K562 (cell line): ENCODE measurements around the gene TRANK1. TPM values are rescaled to one million over a fixed set of nuclear protein-coding genes. Genes with fewer than 3 reads are reported as not detected.
A peak's percentile ranks its signal among the peaks of the same experiment; 100 is the strongest.

ENCODE experiments used
- ARID1B ChIP-seq: fragments of 450-650 bp; IDR thresholded peaks from 2 replicates; pipeline ENCODE4 v1.6.1; 2016; ENCODE audit warnings: antibody characterized with exemption, mild to moderate bottlenecking, inconsistent platforms
- ATF7 ChIP-seq: fragments of 450-650 bp; IDR thresholded peaks from 2 replicates; pipeline ENCODE4 v1.7.1; 2014; ENCODE audit warnings: mild to moderate bottlenecking, moderate library complexity
- DPF2 ChIP-seq: fragments of 450-650 bp; IDR thresholded peaks from 2 replicates; pipeline ENCODE4 v1.6.1; 2016
- EHMT2 ChIP-seq: fragments of 450-650 bp; IDR thresholded peaks from 2 replicates; pipeline ENCODE4 v1.6.1; 2018; ENCODE audit warnings: antibody characterized with exemption
- GATA2 ChIP-seq: sonication (generic); formaldehyde crosslinking; IDR thresholded peaks from 2 replicates; pipeline ENCODE4 v1.4.0; 2020; ENCODE audit warnings: mild to moderate bottlenecking, missing genetic modification reagents
- HES1 ChIP-seq: fragments of 450-650 bp; IDR thresholded peaks from 2 replicates; pipeline ENCODE4 v1.6.1; 2016; ENCODE audit warnings: low read depth, mild to moderate bottlenecking, moderate library complexity
- JUND ChIP-seq, 2 experiments: IDR thresholded peaks; 2 replicates in 1 of 2; 3 replicates in 1 of 2; pipeline ENCODE4 v1.6.1; 2011; ENCODE audit warnings: borderline replicate concordance in 2 of 2, low read depth in 2 of 2, low read length in 2 of 2, improper control_type of control experiment in 1 of 2, missing biosample characterization in 1 of 2, missing genetic modification characterization in 1 of 2, missing genetic modification reagents in 1 of 2
- L3MBTL2 ChIP-seq: fragments of 450-650 bp; IDR thresholded peaks from 2 replicates; pipeline ENCODE4 v1.6.1; 2016; ENCODE audit warnings: mild to moderate bottlenecking, moderate library complexity
- MEF2D ChIP-seq: conservative IDR thresholded peaks from 2 replicates; pipeline ENCODE4 v1.6.1; 2016; ENCODE audit warnings: low read depth, missing genetic modification characterization, missing compliant biosample characterization
- NBN ChIP-seq: fragments of 450-650 bp; IDR thresholded peaks from 2 replicates; pipeline ENCODE4 v1.6.1; 2016; ENCODE audit warnings: low read depth, mild to moderate bottlenecking
- NR2C1 ChIP-seq, 2 experiments: fragments of 450-650 bp; IDR thresholded peaks; 2 replicates each; pipeline ENCODE4 v1.6.1; 2017; ENCODE audit warnings: mild to moderate bottlenecking in 2 of 2, antibody characterized with exemption in 1 of 2, inconsistent platforms in 1 of 2, missing compliant biosample characterization in 1 of 2, missing genetic modification characterization in 1 of 2
- RB1 ChIP-seq: fragments of 450-650 bp; IDR thresholded peaks from 2 replicates; pipeline ENCODE4 v1.6.1; 2017; ENCODE audit warnings: low read depth, mild to moderate bottlenecking
- RCOR1 ChIP-seq, 2 experiments: IDR thresholded peaks; 2 replicates each; pipeline ENCODE4 v1.6.1; 2012; ENCODE audit warnings: low read depth in 2 of 2, low read length in 2 of 2, borderline replicate concordance in 1 of 2, improper control_type of control experiment in 1 of 2
- SMARCE1 ChIP-seq: fragments of 450-650 bp; IDR thresholded peaks from 2 replicates; pipeline ENCODE4 v1.7.1; 2016; ENCODE audit warnings: mild to moderate bottlenecking
- SPI1 ChIP-seq: IDR thresholded peaks from 2 replicates; pipeline ENCODE4 v1.6.1; 2011; ENCODE audit warnings: low read depth, low read length, control low read depth, borderline replicate concordance
- ZNF24 ChIP-seq: fragments of 450-650 bp; IDR thresholded peaks from 2 replicates; pipeline ENCODE4 v1.6.1; 2016
- ZNF592 ChIP-seq: fragments of 450-650 bp; IDR thresholded peaks from 2 replicates; pipeline ENCODE4 v1.6.1; 2017; ENCODE audit warnings: antibody characterized with exemption, mild to moderate bottlenecking
- polyA plus RNA-seq, 8 experiments: library from polyadenylated mRNA; depleted of rRNA in 4 of 8; stranded (reverse) in 5 of 8; unstranded in 3 of 8; fragments of >200 nt; fragmentation: Nextera tagmentation in 2 of 8; fragmentation: Illumina TruSeq in 1 of 8; extraction: Ambion mirVana in 2 of 8; extraction: Trizol in 1 of 8; gene quantifications; 2 replicates each; pipeline versions ENCODE4 v1.2.1 to v1.2.3, GENCODE V29; 2011 to 2014; ENCODE audit warnings: inconsistent platforms in 1 of 8, missing spikeins in 1 of 8
- total RNA-seq, 7 experiments: library from RNA; depleted of rRNA in 6 of 7; stranded (reverse); fragments of >200 nt in 6 of 7; fragmentation: Illumina TruSeq in 2 of 7; extraction: Trizol in 2 of 7; gene quantifications; 2 replicates each; pipeline versions ENCODE4 v1.2.1 to v1.2.3, GENCODE V29; 2011 to 2021; ENCODE audit warnings: low replicate concordance in 1 of 7
- TF ChIP-seq, protein P1 (sequence below): sonication (generic); formaldehyde crosslinking; IDR thresholded peaks from 2 replicates; pipeline ENCODE4 v1.8.1; 2023; ENCODE audit warnings: mild to moderate bottlenecking, missing genetic modification reagents

TRANK1 gene
- total and polyA plus RNA-seq, 9 of the 15 experiments (the other 6 are each of a cell fraction or from before 2014, with no cell fraction given) = 0.41 to 5.3 (median 2.1) TPM

- TF ChIP-seq JUND (IDR thresholded peaks at IDR 0.05; ENCODE audit: borderline replicate concordance, low read depth, low read length) = peak; percentile 32; the same call in 1 of the 2 replicates
- TF ChIP-seq JUND (tag; IDR thresholded peaks at IDR 0.05; ENCODE audit: borderline replicate concordance, low read depth, low read length) = no peak; the same call in 2 of the 3 replicates
- peak; percentile 81; the same call in 1 of the 2 replicates for TF ChIP-seq SMARCE1
- TF ChIP-seq MEF2D (tag) = 0 out of 2 replicates have a peak, but pooled peaks have one; percentile 46
- 0 out of 2 replicates have a peak, but pooled peaks have one; percentile 36 for TF ChIP-seq L3MBTL2
- peak; percentile 72; the same call in 1 of the 2 replicates for TF ChIP-seq HES1
- TF ChIP-seq RCOR1 (IDR thresholded peaks at IDR 0.05; ENCODE audit: borderline replicate concordance in 1 of 2, low read depth in 2 of 2, low read length in 2 of 2) = peak in 1 of 2 experiments; percentile 63; a peak in 1 of 4 replicates
- TF ChIP-seq, protein P1, sequence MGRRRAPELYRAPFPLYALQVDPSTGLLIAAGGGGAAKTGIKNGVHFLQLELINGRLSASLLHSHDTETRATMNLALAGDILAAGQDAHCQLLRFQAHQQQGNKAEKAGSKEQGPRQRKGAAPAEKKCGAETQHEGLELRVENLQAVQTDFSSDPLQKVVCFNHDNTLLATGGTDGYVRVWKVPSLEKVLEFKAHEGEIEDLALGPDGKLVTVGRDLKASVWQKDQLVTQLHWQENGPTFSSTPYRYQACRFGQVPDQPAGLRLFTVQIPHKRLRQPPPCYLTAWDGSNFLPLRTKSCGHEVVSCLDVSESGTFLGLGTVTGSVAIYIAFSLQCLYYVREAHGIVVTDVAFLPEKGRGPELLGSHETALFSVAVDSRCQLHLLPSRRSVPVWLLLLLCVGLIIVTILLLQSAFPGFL = no peak
- peak; percentile 56 for TF ChIP-seq DPF2
- peak; percentile 49; the same call in 1 of the 2 replicates for TF ChIP-seq SPI1
- 0 out of 2 replicates have a peak, but pooled peaks have one; percentile 41 for TF ChIP-seq NBN
- TF ChIP-seq NR2C1 (IDR thresholded peaks at IDR 0.05) = no peak
- 0 out of 2 replicates have a peak, but pooled peaks have one; percentile 18 for TF ChIP-seq NR2C1 (tag; IDR thresholded peaks at IDR 0.05)
- TF ChIP-seq EHMT2 = no peak
- 0 out of 2 replicates have a peak, but pooled peaks have one; percentile 20 for TF ChIP-seq ZNF592
- no peak for TF ChIP-seq ZNF24
- no peak for TF ChIP-seq RB1
- TF ChIP-seq GATA2 (CRISPR knock-in tag) = peak; percentile 68; the same call in 1 of the 2 replicates
- peak; percentile 34 for TF ChIP-seq ATF7
- peak; percentile 62 for TF ChIP-seq ARID1B
Measured at GRCh38 chr3:36906504-36907149, 38.2 kb downstream of the TRANK1 start (continued).
